Hepatocyte (in vitro differentiated cells): ENCODE measurements around the gene GJB6.

Experiments used
- EZH2 ChIP-seq: fragments of 200-600 bp; sonication (generic); IDR thresholded peaks from 2 replicates; pipeline ENCODE4 v1.6.1; 2016; ENCODE audit warnings: antibody characterized with exemption, mild to moderate bottlenecking, borderline replicate concordance
- EZH2phosphoT487 ChIP-seq: fragments of 200-600 bp; sonication (generic); IDR thresholded peaks from one replicate; pipeline ENCODE4 v1.6.1; 2018; ENCODE audit warnings: antibody characterized with exemption, mild to moderate bottlenecking, low read depth, moderate library complexity; ENCODE audit not compliant: unreplicated experiment, severe bottlenecking
- TF ChIP-seq, protein P1 (sequence below): fragments of 200-600 bp; sonication (generic); IDR thresholded peaks from 2 replicates; pipeline ENCODE4 v1.5.1; 2016; ENCODE audit warnings: antibody characterized with exemption, mild to moderate bottlenecking; ENCODE audit not compliant: poor library complexity

GRCh38 chr13:20222553-20222952 is 9.6 kb downstream of the GJB6 start:
- TF ChIP-seq, protein P1, sequence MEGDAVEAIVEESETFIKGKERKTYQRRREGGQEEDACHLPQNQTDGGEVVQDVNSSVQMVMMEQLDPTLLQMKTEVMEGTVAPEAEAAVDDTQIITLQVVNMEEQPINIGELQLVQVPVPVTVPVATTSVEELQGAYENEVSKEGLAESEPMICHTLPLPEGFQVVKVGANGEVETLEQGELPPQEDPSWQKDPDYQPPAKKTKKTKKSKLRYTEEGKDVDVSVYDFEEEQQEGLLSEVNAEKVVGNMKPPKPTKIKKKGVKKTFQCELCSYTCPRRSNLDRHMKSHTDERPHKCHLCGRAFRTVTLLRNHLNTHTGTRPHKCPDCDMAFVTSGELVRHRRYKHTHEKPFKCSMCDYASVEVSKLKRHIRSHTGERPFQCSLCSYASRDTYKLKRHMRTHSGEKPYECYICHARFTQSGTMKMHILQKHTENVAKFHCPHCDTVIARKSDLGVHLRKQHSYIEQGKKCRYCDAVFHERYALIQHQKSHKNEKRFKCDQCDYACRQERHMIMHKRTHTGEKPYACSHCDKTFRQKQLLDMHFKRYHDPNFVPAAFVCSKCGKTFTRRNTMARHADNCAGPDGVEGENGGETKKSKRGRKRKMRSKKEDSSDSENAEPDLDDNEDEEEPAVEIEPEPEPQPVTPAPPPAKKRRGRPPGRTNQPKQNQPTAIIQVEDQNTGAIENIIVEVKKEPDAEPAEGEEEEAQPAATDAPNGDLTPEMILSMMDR, result no peak
- TF ChIP-seq EZH2 (no peak), EZH2phosphoT487 (no peak)
